ENCODE results near the gene RACK1.
A peak's percentile ranks its signal among the peaks of the same experiment; 100 is the strongest.

The RACK1 gene

DNA sequence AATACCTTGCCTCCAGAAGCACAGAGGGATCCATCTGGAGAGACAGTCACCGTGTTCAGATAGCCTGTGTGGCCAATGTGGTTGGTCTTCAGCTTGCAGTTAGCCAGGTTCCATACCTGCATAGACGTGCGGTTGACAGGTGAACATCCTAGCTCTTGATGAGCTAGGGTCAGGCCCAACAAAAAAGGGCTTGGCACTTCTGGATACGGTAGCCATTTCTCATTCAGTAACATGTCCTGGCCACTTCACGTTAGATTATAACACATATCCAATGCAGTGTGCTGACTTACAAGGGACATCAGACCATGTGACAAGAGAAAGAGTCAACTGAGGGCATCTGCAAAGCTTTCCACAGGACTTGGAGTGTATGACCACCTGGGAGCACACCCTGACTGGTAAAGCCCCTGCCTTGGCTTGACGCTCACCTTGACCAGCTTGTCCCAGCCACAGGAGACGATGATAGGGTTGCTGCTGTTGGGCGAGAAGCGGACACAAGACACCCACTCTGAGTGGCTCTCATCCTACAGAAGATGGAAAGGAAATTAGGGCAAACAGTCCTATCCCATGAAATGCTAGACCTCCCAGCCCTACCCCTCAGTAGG lies 4.5 kb downstream of the RACK1 start:
- H3K27me3 ChIP-seq (ENCODE audit: insufficient read depth, low read length), result no peaks in the 10 kb centered on the region
- H3K79me2 ChIP-seq (ENCODE audit: control insufficient read depth, insufficient read depth, low read length, unreplicated experiment), result peaks cover 60% of the 10 kb centered on the region
- H3K4me3 ChIP-seq (ENCODE audit: low read depth, low read length), result no peak overlapping the region
- H3K36me3 ChIP-seq (ENCODE audit: insufficient read depth, low read length), result peaks cover 61% of the 10 kb centered on the region
- no peak overlapping the region for H3K27ac ChIP-seq (ENCODE audit: low read depth, low read length)
- H2AFZ ChIP-seq (ENCODE audit: low read length, unreplicated experiment), result no peak overlapping the region
- peaks cover 23% of the 10 kb centered on the region for H3K4me1 ChIP-seq (ENCODE audit: control insufficient read depth, insufficient read depth, low read length, unreplicated experiment)

DNA sequence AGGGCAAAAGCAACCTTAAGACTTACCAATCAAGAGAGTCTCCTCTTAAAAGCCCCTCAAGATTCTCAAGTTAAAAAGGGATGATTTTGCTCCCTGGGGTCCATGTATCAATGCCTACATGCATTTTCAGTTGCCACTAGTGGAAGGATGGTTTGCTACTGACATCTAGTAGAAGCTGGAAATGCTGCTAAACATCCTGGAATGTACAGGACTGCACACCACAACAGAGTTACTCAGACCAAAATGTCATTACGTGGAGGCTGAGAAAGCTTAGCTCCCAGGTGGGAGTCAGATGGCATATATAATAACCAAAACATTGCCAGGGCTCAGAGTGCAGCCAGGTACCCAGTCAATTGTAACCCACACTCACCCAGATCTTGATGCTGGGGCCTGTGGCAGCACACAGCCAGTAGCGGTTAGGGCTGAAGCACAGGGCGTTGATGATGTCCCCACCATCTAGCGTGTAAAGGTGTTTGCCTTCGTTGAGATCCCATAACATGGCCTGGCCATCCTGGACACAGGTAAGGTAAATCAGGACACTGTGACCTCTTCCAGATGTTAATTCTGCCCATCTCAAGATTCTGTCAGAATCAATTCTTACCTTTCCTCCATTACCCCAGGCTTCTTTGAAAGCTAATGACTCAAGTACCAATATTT lies 5.8 kb downstream of the RACK1 start:
- Histone ChIP-seq H3K4me1 (ENCODE audit: control insufficient read depth, insufficient read depth, low read length, unreplicated experiment) (peaks cover 23% of the 10 kb centered on the region), H2AFZ (ENCODE audit: low read length, unreplicated experiment) (no peak overlapping the region), H3K79me2 (ENCODE audit: control insufficient read depth, insufficient read depth, low read length, unreplicated experiment) (peaks cover 51% of the 10 kb centered on the region), H3K4me3 (ENCODE audit: low read depth, low read length) (no peak overlapping the region), H3K36me3 (ENCODE audit: insufficient read depth, low read length) (peaks cover 56% of the 10 kb centered on the region), H3K27me3 (ENCODE audit: insufficient read depth, low read length) (no peaks in the 10 kb centered on the region), H3K27ac (ENCODE audit: low read depth, low read length) (no peak overlapping the region)

DNA sequence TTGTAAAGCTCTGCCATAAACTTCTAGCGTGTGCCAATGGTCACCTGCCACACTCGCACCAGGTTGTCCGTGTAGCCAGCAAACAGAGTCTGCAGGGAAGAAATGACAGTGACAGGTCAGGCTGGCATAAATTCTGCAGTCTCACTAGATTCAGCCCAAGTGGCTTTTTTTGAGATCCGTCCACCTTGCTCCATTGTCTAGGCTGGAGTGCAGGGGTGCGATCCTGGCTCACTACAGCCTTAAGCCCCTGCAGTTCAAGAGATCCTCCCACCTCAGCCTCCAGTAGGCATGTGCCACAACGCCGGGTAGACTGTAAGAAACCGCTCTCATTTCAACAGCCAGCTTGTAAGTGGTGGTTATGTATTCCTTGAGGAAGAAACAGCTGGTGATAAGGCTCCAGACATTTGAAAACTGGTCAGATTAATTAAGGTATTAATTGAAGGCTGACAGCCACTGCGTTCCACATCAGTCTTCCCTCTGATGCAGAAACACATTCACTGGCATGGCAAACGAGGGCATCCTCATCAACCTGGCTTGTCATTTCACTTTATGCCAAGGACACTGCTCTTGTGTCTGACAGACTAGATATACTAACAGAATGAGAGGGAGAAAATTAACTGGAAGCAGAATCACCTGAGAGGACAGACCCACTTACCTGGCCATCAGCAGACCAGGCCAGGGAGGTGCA lies 6.6 kb downstream of the RACK1 start:
- peaks cover 44% of the 10 kb centered on the region for H3K79me2 ChIP-seq (ENCODE audit: control insufficient read depth, insufficient read depth, low read length, unreplicated experiment)

DNA sequence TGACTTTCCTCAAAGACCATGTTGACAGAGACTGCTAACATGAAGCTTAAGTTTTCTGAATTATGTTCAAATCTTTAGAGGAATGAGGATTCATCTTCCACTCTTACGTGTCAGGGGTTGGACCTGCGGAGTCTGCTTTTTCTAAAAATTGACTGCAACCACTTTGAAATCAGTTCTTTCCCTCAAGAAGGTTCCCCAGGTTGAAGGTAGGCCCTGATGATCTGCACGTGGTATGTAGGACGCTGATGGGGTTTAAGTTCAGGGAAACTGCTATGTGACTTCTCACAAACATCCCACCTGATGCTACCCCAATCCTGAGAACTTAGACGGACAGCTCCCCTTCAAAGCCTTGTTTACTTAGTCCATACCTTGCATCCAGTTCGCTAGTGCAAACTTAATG lies 7.2 kb downstream of the RACK1 start:
- Histone ChIP-seq H2AFZ (ENCODE audit: low read length, unreplicated experiment) (no peak overlapping the region), H3K4me1 (ENCODE audit: control insufficient read depth, insufficient read depth, low read length, unreplicated experiment) (peaks cover 17% of the 10 kb centered on the region), H3K27ac (ENCODE audit: low read depth, low read length) (no peak overlapping the region; the same call in 1 of the 2 replicates), H3K4me3 (ENCODE audit: low read depth, low read length) (no peak overlapping the region), H3K27me3 (ENCODE audit: insufficient read depth, low read length) (no peaks in the 10 kb centered on the region), H3K36me3 (ENCODE audit: insufficient read depth, low read length) (peaks cover 44% of the 10 kb centered on the region), H3K79me2 (ENCODE audit: control insufficient read depth, insufficient read depth, low read length, unreplicated experiment) (peaks cover 37% of the 10 kb centered on the region)

More for the DNA sequence above, 6.6 kb downstream of the RACK1 start:
- Histone ChIP-seq H3K27me3 (ENCODE audit: insufficient read depth, low read length) (no peaks in the 10 kb centered on the region), H2AFZ (ENCODE audit: low read length, unreplicated experiment) (no peak overlapping the region), H3K27ac (ENCODE audit: low read depth, low read length) (no peak overlapping the region), H3K4me1 (ENCODE audit: control insufficient read depth, insufficient read depth, low read length, unreplicated experiment) (peaks cover 22% of the 10 kb centered on the region), H3K36me3 (ENCODE audit: insufficient read depth, low read length) (peaks cover 49% of the 10 kb centered on the region), H3K4me3 (ENCODE audit: low read depth, low read length) (no peak overlapping the region)

DNA sequence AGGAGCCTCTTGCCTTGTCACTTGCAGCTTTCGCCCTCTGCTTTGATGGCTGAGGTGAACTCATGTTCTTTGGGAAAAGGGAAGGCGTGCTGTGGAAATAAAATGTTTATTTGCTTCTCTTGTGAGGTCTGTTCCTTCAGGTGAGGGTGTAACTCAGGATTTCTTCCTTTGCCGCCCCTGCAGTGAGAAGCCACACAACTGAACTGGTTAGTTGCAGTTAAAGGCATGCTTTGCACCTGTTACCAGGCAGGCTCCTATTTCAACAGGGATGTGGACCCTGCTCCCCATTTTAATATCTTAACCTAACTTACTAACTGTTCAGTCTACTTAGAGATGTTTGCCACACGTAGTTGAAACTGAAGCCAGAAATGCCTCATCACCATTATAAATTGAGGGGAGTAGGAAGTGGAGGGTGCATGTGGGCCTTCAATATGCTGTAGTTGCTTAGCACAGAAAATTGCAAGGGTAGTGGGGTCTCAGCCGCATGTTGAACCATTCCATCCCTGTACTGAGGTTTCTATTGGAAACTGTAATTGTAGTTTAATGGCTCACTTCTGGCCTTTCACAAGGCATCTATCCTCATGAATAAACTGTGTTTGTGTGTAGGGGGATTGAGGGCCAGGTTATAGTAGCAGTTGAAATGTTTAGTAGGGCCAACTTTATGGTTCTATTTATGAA lies 7.9 kb downstream of the RACK1 start:
- Histone ChIP-seq H3K4me3 (ENCODE audit: low read depth, low read length) (no peak overlapping the region), H3K79me2 (ENCODE audit: control insufficient read depth, insufficient read depth, low read length, unreplicated experiment) (peaks cover 31% of the 10 kb centered on the region), H3K27ac (ENCODE audit: low read depth, low read length) (peak overlapping the region; percentile 8; the same call in 1 of the 2 replicates), H3K27me3 (ENCODE audit: insufficient read depth, low read length) (no peaks in the 10 kb centered on the region), H2AFZ (ENCODE audit: low read length, unreplicated experiment) (no peak overlapping the region), H3K4me1 (ENCODE audit: control insufficient read depth, insufficient read depth, low read length, unreplicated experiment) (peaks cover 12% of the 10 kb centered on the region), H3K36me3 (ENCODE audit: insufficient read depth, low read length) (peaks cover 44% of the 10 kb centered on the region)

DNA sequence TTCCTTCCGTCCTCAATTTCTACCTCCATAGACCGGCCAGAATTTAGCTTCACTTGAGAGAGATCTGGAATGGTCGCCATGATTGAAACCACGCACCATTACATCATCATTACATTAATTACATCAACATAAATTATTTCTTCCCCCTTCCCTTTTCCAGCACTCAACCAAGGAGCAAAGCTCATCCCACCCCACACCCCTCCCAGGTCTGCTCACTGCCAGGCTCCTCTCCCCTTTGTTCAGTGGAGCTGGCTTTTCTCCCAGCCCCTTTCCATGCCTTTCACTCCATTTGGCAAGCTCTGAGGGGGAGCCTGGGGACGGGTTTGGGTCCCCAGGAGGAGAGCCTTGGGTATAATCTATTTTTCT lies 8.4 kb downstream of the RACK1 start:
- Histone ChIP-seq H3K4me3 (ENCODE audit: low read depth, low read length) (no peak overlapping the region), H2AFZ (ENCODE audit: low read length, unreplicated experiment) (no peak overlapping the region), H3K4me1 (ENCODE audit: control insufficient read depth, insufficient read depth, low read length, unreplicated experiment) (peaks cover 9% of the 10 kb centered on the region), H3K79me2 (ENCODE audit: control insufficient read depth, insufficient read depth, low read length, unreplicated experiment) (peaks cover 26% of the 10 kb centered on the region), H3K27me3 (ENCODE audit: insufficient read depth, low read length) (no peaks in the 10 kb centered on the region), H3K36me3 (ENCODE audit: insufficient read depth, low read length) (peaks cover 44% of the 10 kb centered on the region), H3K27ac (ENCODE audit: low read depth, low read length) (0 out of 2 replicates have a peak overlapping the region, but pooled peaks have one; percentile 8)

DNA sequence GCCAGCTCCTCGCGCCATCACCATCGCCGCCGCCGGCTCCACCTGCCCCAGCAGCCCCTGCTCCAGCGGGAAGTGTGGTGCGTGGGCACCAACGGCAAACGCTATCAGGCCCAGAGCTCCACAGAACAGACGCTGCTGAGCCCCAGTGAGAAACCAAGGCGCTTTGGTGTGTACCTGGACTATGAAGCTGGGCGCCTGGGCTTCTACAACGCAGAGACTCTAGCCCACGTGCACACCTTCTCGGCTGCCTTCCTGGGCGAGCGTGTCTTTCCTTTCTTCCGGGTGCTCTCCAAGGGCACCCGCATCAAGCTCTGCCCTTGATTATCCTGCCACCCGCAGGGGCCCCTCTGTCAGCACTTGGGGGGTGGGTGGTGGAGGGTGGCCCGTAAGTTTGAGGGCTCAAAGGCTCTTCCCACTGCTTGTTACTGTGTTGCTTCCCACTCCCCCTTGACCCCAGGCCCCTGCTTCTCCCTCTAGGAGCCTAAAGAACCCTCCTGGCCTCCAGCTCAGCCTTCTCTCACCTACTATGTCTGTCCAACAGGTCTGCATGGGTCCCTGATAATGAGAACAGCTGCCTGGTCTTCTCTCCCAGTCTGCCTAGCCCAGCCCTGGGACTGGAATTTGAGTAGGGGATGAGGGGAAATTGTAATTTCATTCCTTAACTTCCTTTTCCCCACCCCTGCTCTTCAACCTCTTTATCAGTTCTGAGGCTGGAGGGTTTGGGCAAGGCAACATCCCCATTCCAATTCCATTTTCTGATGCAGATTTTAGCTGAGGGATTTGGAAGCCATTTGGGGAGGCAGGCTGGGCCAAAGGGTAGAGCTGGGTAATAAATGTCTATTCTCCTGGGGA lies 9.0 kb downstream of the RACK1 start:
- peak overlapping the region; percentile 7; the same call in 1 of the 2 replicates for H3K27ac ChIP-seq (ENCODE audit: low read depth, low read length)
- H3K36me3 ChIP-seq (ENCODE audit: insufficient read depth, low read length), result peaks cover 44% of the 10 kb centered on the region
- no peaks in the 10 kb centered on the region for H3K27me3 ChIP-seq (ENCODE audit: insufficient read depth, low read length)

DNA sequence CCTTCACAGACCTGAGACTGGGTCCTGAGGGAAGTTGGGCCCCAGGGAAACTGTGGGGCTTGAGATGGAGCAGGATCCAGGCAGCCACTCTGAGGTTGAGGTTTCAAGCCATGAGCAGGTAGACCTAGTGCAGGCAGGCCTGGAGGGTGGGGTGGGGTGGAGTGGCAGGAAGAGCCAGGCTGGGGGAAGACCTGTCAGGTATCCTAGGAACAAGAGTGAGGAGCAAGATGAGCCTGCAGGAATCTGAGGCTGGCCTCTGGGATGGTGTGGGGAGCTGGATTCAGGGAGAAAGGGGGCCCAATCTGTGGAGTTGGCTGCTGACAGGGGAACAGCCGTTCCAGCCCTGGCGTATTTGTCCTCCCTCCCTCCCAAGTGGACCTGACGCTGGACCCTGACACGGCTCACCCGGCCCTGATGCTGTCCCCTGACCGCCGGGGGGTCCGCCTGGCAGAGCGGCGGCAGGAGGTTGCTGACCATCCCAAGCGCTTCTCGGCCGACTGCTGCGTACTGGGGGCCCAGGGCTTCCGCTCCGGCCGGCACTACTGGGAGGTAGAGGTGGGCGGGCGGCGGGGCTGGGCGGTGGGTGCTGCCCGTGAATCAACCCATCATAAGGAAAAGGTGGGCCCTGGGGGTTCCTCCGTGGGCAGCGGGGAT lies 9.8 kb downstream of the RACK1 start:
- no peaks in the 10 kb centered on the region for H3K27me3 ChIP-seq (ENCODE audit: insufficient read depth, low read length)

More for the DNA sequence above, 9.0 kb downstream of the RACK1 start:
- Histone ChIP-seq H2AFZ (ENCODE audit: low read length, unreplicated experiment) (no peak overlapping the region), H3K4me1 (ENCODE audit: control insufficient read depth, insufficient read depth, low read length, unreplicated experiment) (peaks cover 9% of the 10 kb centered on the region), H3K79me2 (ENCODE audit: control insufficient read depth, insufficient read depth, low read length, unreplicated experiment) (peaks cover 21% of the 10 kb centered on the region), H3K4me3 (ENCODE audit: low read depth, low read length) (no peak overlapping the region)

DNA sequence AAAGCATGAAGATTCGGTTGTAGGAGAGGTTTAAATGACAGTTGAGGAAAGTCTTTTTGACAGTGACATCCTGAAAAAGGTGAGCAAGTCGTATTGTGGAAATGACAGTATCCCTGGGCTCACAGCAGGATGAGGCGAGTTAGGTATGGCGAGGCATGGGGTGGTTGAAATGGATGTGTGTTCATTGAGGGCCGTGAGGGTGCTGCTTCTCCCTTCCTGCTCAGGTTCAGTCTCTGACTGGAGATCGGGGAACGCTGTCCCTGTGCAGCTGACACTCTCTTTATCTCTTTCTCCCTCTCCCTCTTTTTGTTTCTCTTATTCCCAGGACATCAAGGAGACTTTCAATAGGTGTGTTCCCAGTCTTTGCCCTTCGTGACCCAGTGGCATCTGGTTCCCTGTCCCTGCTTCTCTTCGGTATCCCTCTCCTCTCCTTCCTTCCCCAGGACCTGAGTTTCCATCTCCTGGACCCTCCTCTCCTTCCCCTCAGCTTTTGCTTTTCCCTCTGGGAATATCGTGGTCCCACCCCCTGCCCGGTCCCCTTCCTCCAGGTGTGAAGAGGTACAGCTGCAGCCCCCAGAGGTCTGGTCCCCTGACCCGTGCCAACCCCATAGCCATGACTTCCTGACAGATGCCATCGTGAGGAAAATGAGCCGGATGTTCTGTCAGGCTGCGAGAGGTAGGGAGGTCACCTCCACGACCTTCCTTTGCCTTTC lies 10.5 kb downstream of the RACK1 start:
- peaks cover 30% of the 10 kb centered on the region for H3K36me3 ChIP-seq (ENCODE audit: insufficient read depth, low read length)
- no peaks in the 10 kb centered on the region for H3K4me1 ChIP-seq (ENCODE audit: control insufficient read depth, insufficient read depth, low read length, unreplicated experiment)
- H3K27me3 ChIP-seq (ENCODE audit: insufficient read depth, low read length), result no peaks in the 10 kb centered on the region
- H3K4me3 ChIP-seq (ENCODE audit: low read depth, low read length), result no peak overlapping the region
- H3K27ac ChIP-seq (ENCODE audit: low read depth, low read length), result no peak overlapping the region
- no peak overlapping the region for H2AFZ ChIP-seq (ENCODE audit: low read length, unreplicated experiment)
- H3K79me2 ChIP-seq (ENCODE audit: control insufficient read depth, insufficient read depth, low read length, unreplicated experiment), result peaks cover 7% of the 10 kb centered on the region

More for the DNA sequence above, 9.8 kb downstream of the RACK1 start:
- Histone ChIP-seq H3K36me3 (ENCODE audit: insufficient read depth, low read length) (peaks cover 37% of the 10 kb centered on the region), H2AFZ (ENCODE audit: low read length, unreplicated experiment) (no peak overlapping the region), H3K27ac (ENCODE audit: low read depth, low read length) (no peak overlapping the region), H3K79me2 (ENCODE audit: control insufficient read depth, insufficient read depth, low read length, unreplicated experiment) (peaks cover 14% of the 10 kb centered on the region), H3K4me1 (ENCODE audit: control insufficient read depth, insufficient read depth, low read length, unreplicated experiment) (peaks cover 3% of the 10 kb centered on the region), H3K4me3 (ENCODE audit: low read depth, low read length) (no peak overlapping the region)

Data from ACC112 (cell line).